Left lobe of liver (tissue), 2 donors: Measurements from ENCODE around the gene PSMG1. TPM values are rescaled to one million over a fixed set of nuclear protein-coding genes. Genes with fewer than 3 reads are reported as not detected.

ENCODE experiments used
- ATAC-seq: fragments of 200-7000 bp; cut with Tn5 transposase; one replicate; pipeline ENCODE4 v1.9.1; 2020; ENCODE audit warnings: mild to moderate bottlenecking, moderate library complexity
- DNase-seq: peaks from one replicate; pipeline ENCODE4 v3.0.0-alpha.2; 2020; ENCODE audit warnings: low spot score
- total RNA-seq: library from RNA; stranded (reverse); gene quantifications from one replicate; pipeline ENCODE4 v1.2.1, GENCODE V29; 2021
- donor health status: DM: no; HTN: no; CAD: no; lungs with moderate emphysema.
- donor health status: DM: no; HTN: yes; CAD: no.

The PSMG1 gene
- total RNA-seq, 1 donor from 2014 or later, result 18.2 TPM

DNA sequence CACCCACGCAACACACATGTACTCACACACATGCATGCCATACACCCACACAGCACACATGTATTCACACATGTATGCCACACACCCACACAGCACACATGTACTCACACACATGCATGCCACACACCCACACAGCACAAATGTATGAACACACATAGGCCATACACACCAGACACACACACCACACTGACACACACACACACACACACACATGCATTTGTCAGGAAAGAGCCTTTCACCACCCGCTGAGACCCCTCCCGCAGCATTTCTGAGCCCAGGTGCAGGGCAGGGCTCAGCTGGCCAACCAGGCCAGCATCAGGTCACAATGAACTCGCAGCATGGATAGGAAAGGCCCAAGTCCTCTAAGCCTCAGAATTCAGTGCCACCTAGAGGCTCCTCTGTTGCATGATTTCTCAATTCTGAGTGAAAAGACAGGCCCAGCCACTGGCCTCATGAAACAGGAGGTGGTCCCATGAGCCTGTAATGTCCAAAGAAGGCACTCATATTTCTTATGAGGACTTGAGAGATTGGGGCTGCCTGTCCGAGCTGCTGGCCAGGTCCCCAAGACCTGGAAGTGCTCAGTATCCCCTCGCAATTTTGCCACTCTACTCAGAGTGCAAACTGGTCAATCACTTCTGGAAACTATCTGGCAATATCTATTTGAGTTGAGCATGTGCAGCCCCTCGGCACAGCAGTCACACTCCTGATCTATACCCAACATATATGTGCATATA lies 57.3 kb downstream of the PSMG1 start:
- ATAC-seq (peak; percentile 99), DNase-seq (peak; percentile 62)

Other genes with a start within 250 kb of the PSMG1 start
- gene BRWD1, start 130.2 kb upstream of the PSMG1 start, total RNA-seq, result 21.9 TPM
- gene HMGN1, start 165.6 kb upstream of the PSMG1 start, total RNA-seq, result 31.7 TPM